AG04450 (cell line): ENCODE results near the gene COBL. TPM values are rescaled to one million over a fixed set of nuclear protein-coding genes. Genes with fewer than 3 reads are reported as not detected.

Experiments
- CTCF ChIA-PET: fragments of 300-600, 350-600 bp; formaldehyde crosslinking; extraction: SDS; loops from one replicate; lab custom pipeline; 2022; ENCODE audit warnings: antibody characterized with exemption, inconsistent platforms; lab: Charles Lee
- POLR2A ChIA-PET: fragments of 350-600 bp; formaldehyde crosslinking; extraction: SDS; loops from one replicate; lab custom pipeline; 2021; ENCODE audit warnings: antibody characterized with exemption, inconsistent platforms; lab: Yijun Ruan, JAX
- DNase-seq: peaks from one replicate; pipeline ENCODE4 v3.0.0-alpha.2; 2011; ENCODE audit warnings: low read depth, low spot score
- H3K27ac ChIP-seq: one replicate; pipeline ENCODE4 v1.5.1; 2012; ENCODE audit warnings: low read depth, low read length, control low read depth
- H3K27me3 ChIP-seq: one replicate; pipeline ENCODE4 v1.6.0; 2012; ENCODE audit warnings: low read length; ENCODE audit not compliant: control insufficient read depth, insufficient read depth
- H3K4me3 ChIP-seq: 2 replicates; pipeline ENCODE4 v1.5.1; 2011; ENCODE audit warnings: mild to moderate bottlenecking, low read depth, low read length, control low read depth
- H3K9me3 ChIP-seq: 2 replicates; pipeline ENCODE4 v1.5.1; 2012; ENCODE audit warnings: low read length; ENCODE audit not compliant: control insufficient read depth, insufficient read depth
- CTCF ChIP-seq: IDR thresholded peaks from 2 replicates; pipeline ENCODE4 v1.5.1; 2011; ENCODE audit warnings: low read depth, low read length, control low read depth, inconsistent platforms
- polyA plus RNA-seq: library from polyadenylated mRNA; depleted of rRNA; stranded (reverse); fragments of >200 nt; gene quantifications from 2 replicates; pipeline ENCODE4 v1.2.3, GENCODE V29; 2011

COBL gene
- polyA plus RNA-seq, 1 experiment, result 0.06 TPM

- no peak for TF ChIP-seq CTCF
- CTCF ChIA-PET, result no interaction called here
- Histone ChIP-seq H3K4me3 (no peak overlapping the region), H3K9me3 (no peaks in the 10 kb centered on the region), H3K27me3 (no peaks in the 10 kb centered on the region), H3K27ac (no peak overlapping the region)
- POLR2A ChIA-PET, result no interaction called here
- DNase-seq, result no peak
Observed at GRCh38 chr7:51255036-51255435, 61.6 kb downstream of the COBL start.

GRCh38 chr7:51253157-51253556 is 63.5 kb downstream of the COBL start:
- no peak for DNase-seq
- no peaks in the 10 kb centered on the region for H3K9me3 ChIP-seq
- no peak overlapping the region for H3K4me3 ChIP-seq
- no peak for TF ChIP-seq CTCF
- no peaks in the 10 kb centered on the region for H3K27me3 ChIP-seq
- ChIA-PET POLR2A (no interaction called here), CTCF (no interaction called here)
- H3K27ac ChIP-seq, result no peak overlapping the region

- H3K4me3 ChIP-seq, result no peak overlapping the region
- CTCF ChIA-PET, result no interaction called here
- no peak overlapping the region for H3K27ac ChIP-seq
- DNase-seq, result no peak
- H3K27me3 ChIP-seq, result no peaks in the 10 kb centered on the region
- TF ChIP-seq CTCF, result no peak
- POLR2A ChIA-PET, result no interaction called here
- no peaks in the 10 kb centered on the region for H3K9me3 ChIP-seq
Observed at GRCh38 chr7:51251290-51251689, 65.3 kb downstream of the COBL start.

- no peak for DNase-seq
- TF ChIP-seq CTCF, result no peak
- H3K27ac ChIP-seq, result no peak overlapping the region
- no peak overlapping the region for H3K4me3 ChIP-seq
- H3K27me3 ChIP-seq, result no peaks in the 10 kb centered on the region
- H3K9me3 ChIP-seq, result no peaks in the 10 kb centered on the region
- CTCF ChIA-PET, result no interaction called here
- POLR2A ChIA-PET, result no interaction called here
Observed at GRCh38 chr7:51250512-51250911, 66.1 kb downstream of the COBL start.

- ChIA-PET CTCF (no interaction called here), POLR2A (no interaction called here)
- Histone ChIP-seq H3K9me3 (no peaks in the 10 kb centered on the region), H3K27ac (no peak overlapping the region), H3K4me3 (no peak overlapping the region), H3K27me3 (no peaks in the 10 kb centered on the region)
- no peak for DNase-seq
- no peak for TF ChIP-seq CTCF
Observed at GRCh38 chr7:51249991-51250390, 66.6 kb downstream of the COBL start.
